ENCODE data around the gene PLXNA2.

The PLXNA2 gene

GRCh38 chr1:208254376-208254775, 10.2 kb upstream of the PLXNA2 start:
- DNase-seq (ENCODE audit: insufficient read length, low spot score), result no peak
- no peak for FAIRE-seq
- no peak for TF ChIP-seq POU2F2 (IDR thresholded peaks at IDR 0.05; ENCODE audit: low read depth, low read length)
- TF ChIP-seq SPI1 (IDR thresholded peaks at IDR 0.05; ENCODE audit: low read depth, low read length), result no peak
- TF ChIP-seq POLR2A (IDR thresholded peaks at IDR 0.05; ENCODE audit: low read depth, low read length), result no peak
- no peak for TF ChIP-seq PAX5 (IDR thresholded peaks at IDR 0.05; ENCODE audit: insufficient read depth, low read length, severe bottlenecking)
- no peak for TF ChIP-seq POLR2AphosphoS5 (IDR thresholded peaks at IDR 0.05; ENCODE audit: low read depth, low read length)
- TF ChIP-seq TAF1 (IDR thresholded peaks at IDR 0.05; ENCODE audit: low read depth, low read length), result no peak

- FAIRE-seq (no peak), DNase-seq (ENCODE audit: insufficient read length, low spot score) (no peak)
- TF ChIP-seq POU2F2 (IDR thresholded peaks at IDR 0.05; ENCODE audit: low read depth, low read length), result no peak
- TF ChIP-seq POLR2AphosphoS5 (IDR thresholded peaks at IDR 0.05; ENCODE audit: low read depth, low read length), result no peak
- no peak for TF ChIP-seq SPI1 (IDR thresholded peaks at IDR 0.05; ENCODE audit: low read depth, low read length)
- TF ChIP-seq PAX5 (IDR thresholded peaks at IDR 0.05; ENCODE audit: insufficient read depth, low read length, severe bottlenecking), result no peak
- TF ChIP-seq TAF1 (IDR thresholded peaks at IDR 0.05; ENCODE audit: low read depth, low read length), result no peak
- TF ChIP-seq POLR2A (IDR thresholded peaks at IDR 0.05; ENCODE audit: low read depth, low read length), result no peak
Observed at GRCh38 chr1:208252836-208253576, 8.8 kb upstream of the PLXNA2 start.

GRCh38 chr1:208251911-208252835, 8.0 kb upstream of the PLXNA2 start:
- TF ChIP-seq POLR2AphosphoS5 (IDR thresholded peaks at IDR 0.05; ENCODE audit: low read depth, low read length) (no peak), TAF1 (IDR thresholded peaks at IDR 0.05; ENCODE audit: low read depth, low read length) (no peak), SPI1 (IDR thresholded peaks at IDR 0.05; ENCODE audit: low read depth, low read length) (no peak), POLR2A (IDR thresholded peaks at IDR 0.05; ENCODE audit: low read depth, low read length) (no peak), PAX5 (IDR thresholded peaks at IDR 0.05; ENCODE audit: insufficient read depth, low read length, severe bottlenecking) (no peak), POU2F2 (IDR thresholded peaks at IDR 0.05; ENCODE audit: low read depth, low read length) (no peak)
- DNase-seq (ENCODE audit: insufficient read length, low spot score) (no peak), FAIRE-seq (no peak)

GRCh38 chr1:208251015-208251414, 6.8 kb upstream of the PLXNA2 start:
- DNase-seq (ENCODE audit: insufficient read length, low spot score) (no peak), FAIRE-seq (no peak)
- TF ChIP-seq TAF1 (IDR thresholded peaks at IDR 0.05; ENCODE audit: low read depth, low read length) (no peak), SPI1 (IDR thresholded peaks at IDR 0.05; ENCODE audit: low read depth, low read length) (no peak), POLR2A (IDR thresholded peaks at IDR 0.05; ENCODE audit: low read depth, low read length) (no peak), POU2F2 (IDR thresholded peaks at IDR 0.05; ENCODE audit: low read depth, low read length) (no peak), POLR2AphosphoS5 (IDR thresholded peaks at IDR 0.05; ENCODE audit: low read depth, low read length) (no peak), PAX5 (IDR thresholded peaks at IDR 0.05; ENCODE audit: insufficient read depth, low read length, severe bottlenecking) (no peak)

GRCh38 chr1:208250613-208251012, 6.4 kb upstream of the PLXNA2 start:
- FAIRE-seq (no peak), DNase-seq (ENCODE audit: insufficient read length, low spot score) (no peak)

GRCh38 chr1:208248991-208249696, 5.0 kb upstream of the PLXNA2 start:
- no peak for DNase-seq (ENCODE audit: insufficient read length, low spot score)
- TF ChIP-seq SPI1 (IDR thresholded peaks at IDR 0.05; ENCODE audit: low read depth, low read length) (no peak), PAX5 (IDR thresholded peaks at IDR 0.05; ENCODE audit: insufficient read depth, low read length, severe bottlenecking) (no peak), POLR2AphosphoS5 (IDR thresholded peaks at IDR 0.05; ENCODE audit: low read depth, low read length) (no peak), TAF1 (IDR thresholded peaks at IDR 0.05; ENCODE audit: low read depth, low read length) (no peak), POU2F2 (IDR thresholded peaks at IDR 0.05; ENCODE audit: low read depth, low read length) (no peak), POLR2A (IDR thresholded peaks at IDR 0.05; ENCODE audit: low read depth, low read length) (no peak)
- no peak for FAIRE-seq

More at GRCh38 chr1:208250613-208251012, 6.4 kb upstream of the PLXNA2 start:
- no peak for TF ChIP-seq PAX5 (IDR thresholded peaks at IDR 0.05; ENCODE audit: insufficient read depth, low read length, severe bottlenecking)
- TF ChIP-seq POU2F2 (IDR thresholded peaks at IDR 0.05; ENCODE audit: low read depth, low read length), result no peak
- no peak for TF ChIP-seq POLR2A (IDR thresholded peaks at IDR 0.05; ENCODE audit: low read depth, low read length)

GRCh38 chr1:208248307-208248801, 4.2 kb upstream of the PLXNA2 start:
- no peak for TF ChIP-seq SPI1 (IDR thresholded peaks at IDR 0.05; ENCODE audit: low read depth, low read length)
- no peak for TF ChIP-seq PAX5 (IDR thresholded peaks at IDR 0.05; ENCODE audit: insufficient read depth, low read length, severe bottlenecking)
- TF ChIP-seq POU2F2 (IDR thresholded peaks at IDR 0.05; ENCODE audit: low read depth, low read length), result no peak
- no peak for TF ChIP-seq POLR2A (IDR thresholded peaks at IDR 0.05; ENCODE audit: low read depth, low read length)
- TF ChIP-seq TAF1 (IDR thresholded peaks at IDR 0.05; ENCODE audit: low read depth, low read length), result no peak
- no peak for TF ChIP-seq POLR2AphosphoS5 (IDR thresholded peaks at IDR 0.05; ENCODE audit: low read depth, low read length)
- no peak for DNase-seq (ENCODE audit: insufficient read length, low spot score)
- FAIRE-seq, result no peak

GRCh38 chr1:208247696-208248095, 3.5 kb upstream of the PLXNA2 start:
- DNase-seq (ENCODE audit: insufficient read length, low spot score) (no peak), FAIRE-seq (no peak)
- TF ChIP-seq POU2F2 (IDR thresholded peaks at IDR 0.05; ENCODE audit: low read depth, low read length) (no peak), PAX5 (IDR thresholded peaks at IDR 0.05; ENCODE audit: insufficient read depth, low read length, severe bottlenecking) (no peak), TAF1 (IDR thresholded peaks at IDR 0.05; ENCODE audit: low read depth, low read length) (no peak), POLR2AphosphoS5 (IDR thresholded peaks at IDR 0.05; ENCODE audit: low read depth, low read length) (no peak), POLR2A (IDR thresholded peaks at IDR 0.05; ENCODE audit: low read depth, low read length) (no peak)

Data from GM12891 (cell line).